ENCODE measurements around the gene VIL1.
A peak's percentile ranks its signal among the peaks of the same experiment; 100 is the strongest.

Gene VIL1

GRCh38 chr2:218387369-218388194, 31.3 kb upstream of the VIL1 start:
- DNase-seq (ENCODE audit: low read depth) = peak; percentile 84
- H3K4me3 ChIP-seq (ENCODE audit: low read length) = peak overlapping the region; percentile 39
- no peak for TF ChIP-seq CTCF (IDR thresholded peaks at IDR 0.05; ENCODE audit: insufficient read depth, low read depth, low read length, missing control alignments)

GRCh38 chr2:218389333-218390150, 29.4 kb upstream of the VIL1 start:
- no peak for DNase-seq (ENCODE audit: low read depth)
- no peak overlapping the region for H3K4me3 ChIP-seq (ENCODE audit: low read length)
- TF ChIP-seq CTCF (IDR thresholded peaks at IDR 0.05; ENCODE audit: insufficient read depth, low read depth, low read length, missing control alignments) = no peak

- H3K4me3 ChIP-seq (ENCODE audit: low read length) = no peak overlapping the region
- no peak for TF ChIP-seq CTCF (IDR thresholded peaks at IDR 0.05; ENCODE audit: insufficient read depth, low read depth, low read length, missing control alignments)
- no peak for DNase-seq (ENCODE audit: low read depth)
Measured at GRCh38 chr2:218391202-218391601, 27.7 kb upstream of the VIL1 start.

GRCh38 chr2:218392459-218392858, 26.5 kb upstream of the VIL1 start:
- TF ChIP-seq CTCF (IDR thresholded peaks at IDR 0.05; ENCODE audit: insufficient read depth, low read depth, low read length, missing control alignments) = no peak
- DNase-seq (ENCODE audit: low read depth) = no peak
- H3K4me3 ChIP-seq (ENCODE audit: low read length) = no peak overlapping the region

GRCh38 chr2:218392891-218393462, 25.9 kb upstream of the VIL1 start:
- H3K4me3 ChIP-seq (ENCODE audit: low read length) = no peak overlapping the region
- no peak for TF ChIP-seq CTCF (IDR thresholded peaks at IDR 0.05; ENCODE audit: insufficient read depth, low read depth, low read length, missing control alignments)
- DNase-seq (ENCODE audit: low read depth) = no peak

- no peak overlapping the region for H3K4me3 ChIP-seq (ENCODE audit: low read length)
- DNase-seq (ENCODE audit: low read depth) = no peak
- no peak for TF ChIP-seq CTCF (IDR thresholded peaks at IDR 0.05; ENCODE audit: insufficient read depth, low read depth, low read length, missing control alignments)
Measured at GRCh38 chr2:218393750-218394290, 25.1 kb upstream of the VIL1 start.
